Gastrocnemius medialis (tissue), 4 donors: ENCODE data around the gene ICE1.

Experiments used
- CTCF ChIP-seq, 5 experiments: fragments of 450-650 bp in 3 of 5; fragments of 200-600 bp in 2 of 5; sonication (generic) in 2 of 5; IDR thresholded peaks in 4 of 5; conservative IDR thresholded peaks in 1 of 5; 1 replicate in 4 of 5; 2 replicates in 1 of 5; pipeline ENCODE4 v1.5.1; 2016 to 2019; ENCODE audit warnings: antibody characterized with exemption in 5 of 5, mild to moderate bottlenecking in 3 of 5, moderate library complexity in 3 of 5
- POLR2A ChIP-seq, 2 donors: fragments of 450-650 bp; IDR thresholded peaks; one replicate each; pipeline ENCODE4 v1.6.1; 2017; ENCODE audit warnings: antibody characterized with exemption in 2 of 2, mild to moderate bottlenecking in 2 of 2, moderate library complexity in 2 of 2

GRCh38 chr5:5532306-5533076 lies 110.0 kb downstream of the ICE1 start:
- TF ChIP-seq CTCF (IDR thresholded peaks at IDR 0.05 in 4 of 5, conservative IDR thresholded peaks at IDR 0.05 in 1 of 5) (no peak), POLR2A (IDR thresholded peaks at IDR 0.05) (no peak)
